Measurements from ENCODE around the gene LRP3.

DNA sequence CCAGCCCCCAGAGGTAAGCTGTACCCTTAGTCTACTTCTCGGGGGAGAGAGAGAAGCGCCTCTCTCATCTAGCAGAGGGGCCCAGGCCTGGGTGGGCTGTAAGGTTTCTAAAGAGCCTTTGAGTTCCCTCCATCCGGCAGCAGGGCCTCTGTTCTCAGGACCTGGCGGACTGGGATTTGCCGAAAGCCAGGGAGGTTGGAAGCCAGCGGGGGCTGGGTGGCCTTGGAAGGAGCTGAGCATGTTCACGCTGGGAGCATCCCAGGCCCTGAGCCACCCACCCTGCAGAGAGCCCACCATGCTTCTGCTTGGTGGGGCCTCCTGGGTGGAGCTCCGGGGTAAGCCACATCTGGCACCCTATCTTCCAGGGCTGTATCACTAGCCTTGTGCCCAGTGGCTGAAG lies 23.8 kb downstream of the LRP3 start:
- TF ChIP-seq POLR2A (IDR thresholded peaks at IDR 0.05; ENCODE audit: extremely low read depth, insufficient read length) (no peak), CTCF (IDR thresholded peaks at IDR 0.05; ENCODE audit: low read depth, low read length) (no peak)
